SKM-1 (cell line): ENCODE measurements around the gene PTPRG.
"Not testable (repeated sequence)": the region's sequence is repeated elsewhere in the genome, so short reads cannot be mapped to it uniquely, and the experiment has no call there.

Experiments used
- DNase-seq: peaks from one replicate; lab custom pipeline; 2025; ENCODE audit not compliant: unreplicated experiment; lab: John Stamatoyannopoulos, UW

PTPRG gene

DNA sequence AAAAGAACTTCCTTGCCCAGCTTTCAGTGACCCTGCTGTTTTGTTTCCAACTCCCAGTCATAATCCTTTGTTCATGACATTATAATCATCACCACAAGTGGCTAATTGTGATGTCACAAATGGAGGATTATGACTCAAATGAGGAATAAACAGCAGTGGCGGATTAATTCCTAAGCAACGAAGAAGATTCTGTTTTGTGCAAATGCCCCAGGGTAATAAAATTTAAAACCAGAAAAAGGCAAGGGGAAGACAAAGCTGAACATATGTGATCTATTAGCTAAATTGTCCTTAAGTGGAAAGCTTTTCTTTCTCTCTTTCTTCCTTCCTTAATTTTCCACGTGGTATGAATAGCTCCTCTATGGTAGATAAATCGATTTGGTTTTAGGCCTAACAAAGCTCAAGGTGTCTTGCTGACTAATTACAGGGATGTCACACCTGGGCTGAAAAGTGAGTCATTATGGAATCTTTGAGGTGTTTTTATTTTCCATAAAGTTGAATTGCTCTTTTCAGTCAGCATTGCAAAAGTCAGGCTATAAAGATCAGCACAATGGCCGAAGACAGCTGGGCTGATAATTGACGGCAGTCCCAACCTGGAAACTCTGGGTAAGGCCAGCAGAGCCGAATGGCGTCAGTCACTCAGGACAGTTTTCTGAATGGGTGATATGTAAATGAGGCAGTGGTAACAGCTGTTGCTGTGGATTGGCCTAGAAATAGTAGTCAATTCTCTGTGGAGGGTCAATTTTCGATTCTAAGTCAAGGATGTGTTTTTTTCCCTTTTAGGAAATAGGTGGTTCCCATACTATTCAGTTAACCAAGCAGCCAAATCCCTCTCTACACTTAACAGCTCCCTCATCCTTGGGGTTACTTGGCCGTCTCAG is 121.5 kb downstream of the PTPRG start:
- DNase-seq: no peak

DNA sequence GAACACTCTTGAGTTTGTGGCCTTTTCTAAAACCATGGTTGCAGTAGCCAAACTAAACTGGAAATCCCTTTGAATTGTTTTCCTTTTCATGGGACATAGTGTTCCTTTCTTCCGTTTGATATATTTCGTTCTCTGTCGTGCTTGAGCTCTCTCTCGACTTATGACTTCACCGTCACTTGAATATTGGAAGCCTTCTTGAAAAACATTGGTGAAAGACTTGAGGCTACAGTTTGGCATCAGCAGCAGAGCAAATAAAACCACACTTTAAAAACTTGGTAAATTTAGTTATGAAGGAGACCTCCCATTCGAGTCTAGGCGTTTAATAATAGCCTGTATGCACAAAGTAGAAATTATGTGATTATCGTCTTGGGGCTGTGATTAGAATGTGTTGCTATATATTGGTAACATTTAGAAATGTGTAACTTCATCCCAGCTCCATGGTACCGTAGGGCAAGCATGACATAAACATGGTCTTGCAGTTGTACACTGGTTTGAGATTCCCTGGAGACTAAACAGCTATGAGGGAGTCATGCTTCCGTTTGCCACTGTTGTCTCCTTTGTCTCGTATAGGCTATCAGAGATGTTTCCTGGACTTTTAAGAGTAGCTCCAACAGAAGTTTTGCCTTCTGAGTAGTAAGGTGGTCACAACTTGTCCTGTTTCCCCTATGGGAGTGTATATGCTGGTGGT is 122.3 kb downstream of the PTPRG start:
- no peak for DNase-seq

DNA sequence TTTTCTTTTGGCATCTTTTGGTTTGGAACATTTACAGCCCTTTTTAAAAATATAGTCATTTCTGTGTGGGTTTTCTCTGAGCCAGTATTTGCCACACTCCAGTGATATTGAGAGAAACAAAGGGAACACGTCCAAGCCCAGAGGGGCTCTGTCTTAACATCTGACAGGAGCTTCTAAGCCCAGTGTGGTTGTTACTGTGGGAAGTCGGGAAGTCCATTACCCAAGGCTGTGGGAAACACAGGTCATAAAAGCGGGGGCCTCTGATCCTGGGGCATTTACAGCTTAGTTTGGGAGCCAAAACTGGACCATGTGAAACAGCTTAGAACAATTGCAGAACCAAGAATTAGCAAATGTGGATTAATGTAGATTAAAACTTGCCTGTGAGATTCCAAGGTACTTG is 123.0 kb downstream of the PTPRG start:
- no peak for DNase-seq

DNA sequence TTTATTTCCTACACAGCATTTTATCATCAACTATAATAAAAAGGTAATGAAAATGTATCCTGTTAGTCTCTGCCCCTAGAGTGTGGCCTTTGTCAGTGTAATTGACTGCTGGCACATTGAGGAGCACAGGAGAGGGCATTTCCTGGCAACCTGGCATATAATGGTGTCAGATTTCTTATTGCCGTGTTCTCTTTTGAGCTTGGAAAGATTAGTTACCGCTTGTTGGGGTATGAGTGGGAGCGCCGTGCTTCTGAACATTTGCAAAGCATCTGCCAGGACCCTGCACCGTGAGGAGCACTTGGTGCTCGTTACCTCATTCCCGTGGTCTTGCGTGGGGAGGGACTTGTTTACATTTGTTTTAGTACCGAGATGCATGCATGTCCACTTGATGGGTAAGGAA is 124.4 kb downstream of the PTPRG start:
- no peak for DNase-seq

DNA sequence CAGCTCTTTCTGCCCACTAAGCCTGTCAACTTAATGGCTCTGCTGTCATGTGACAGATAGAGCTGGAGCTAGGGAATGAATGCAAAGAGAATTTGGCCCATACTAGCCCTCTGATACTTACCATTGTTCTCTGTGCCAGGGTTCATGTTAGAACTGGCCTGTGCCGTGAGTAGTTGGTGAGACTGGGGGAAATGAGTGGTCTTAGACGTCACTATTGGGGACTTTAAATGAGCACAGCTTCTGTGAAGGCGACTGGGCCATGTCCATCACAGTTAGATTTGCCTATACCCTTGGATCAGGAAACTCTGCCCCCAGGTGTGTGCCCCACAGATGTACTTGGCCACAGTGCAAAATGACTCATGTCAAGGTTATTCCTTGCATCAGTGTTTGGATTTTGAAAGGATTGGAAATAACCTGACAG is 124.9 kb downstream of the PTPRG start:
- no peak for DNase-seq

DNA sequence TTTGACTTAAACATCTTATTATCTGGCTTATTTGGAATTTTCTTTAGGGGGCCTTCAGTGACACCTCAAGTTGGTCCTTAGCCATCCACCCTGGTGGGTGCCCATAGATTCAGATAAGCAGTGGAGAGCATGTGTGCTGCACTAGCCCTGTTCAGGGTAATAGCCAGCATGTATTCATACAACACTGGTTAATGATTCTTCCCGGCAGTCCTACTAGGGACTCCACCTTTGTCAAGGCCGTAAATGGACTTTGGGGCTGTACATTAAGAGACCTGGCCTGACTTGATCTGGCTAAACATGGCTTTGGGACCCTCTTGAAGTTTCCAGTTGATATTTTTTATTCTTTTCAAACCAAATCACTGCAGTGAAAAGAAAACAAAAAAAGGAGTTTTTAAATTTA is 125.8 kb downstream of the PTPRG start:
- no peak for DNase-seq

DNA sequence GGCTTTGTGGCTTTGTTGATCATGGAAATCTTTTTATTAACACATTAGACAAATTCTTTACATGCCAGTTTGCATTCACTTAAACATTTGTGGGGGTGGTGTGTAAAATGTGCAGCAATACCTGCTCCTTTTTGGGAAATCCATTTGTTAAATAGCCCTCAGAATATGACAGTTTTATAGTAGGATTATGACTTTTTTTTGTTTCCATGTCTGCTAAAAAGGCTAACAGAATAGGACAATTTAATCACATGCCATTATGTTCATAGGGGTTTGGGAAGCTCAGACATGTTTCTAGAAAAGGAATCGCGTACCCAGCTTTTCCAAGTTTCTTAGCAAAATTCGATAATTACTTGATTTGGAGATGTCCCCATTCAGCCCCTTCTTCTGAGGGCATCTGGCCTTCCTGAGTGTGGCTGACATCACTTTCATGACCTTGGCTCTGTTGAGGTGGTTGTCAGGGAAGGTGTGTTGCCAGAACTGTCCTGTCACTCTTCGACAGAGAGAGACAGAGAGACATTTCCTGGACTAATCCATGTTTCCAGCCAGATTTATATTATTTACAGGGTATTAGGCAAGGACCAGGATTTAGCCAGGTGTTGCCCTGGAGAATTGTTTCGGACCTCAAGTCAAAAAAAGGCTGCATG is 126.4 kb downstream of the PTPRG start:
- DNase-seq: no peak

DNA sequence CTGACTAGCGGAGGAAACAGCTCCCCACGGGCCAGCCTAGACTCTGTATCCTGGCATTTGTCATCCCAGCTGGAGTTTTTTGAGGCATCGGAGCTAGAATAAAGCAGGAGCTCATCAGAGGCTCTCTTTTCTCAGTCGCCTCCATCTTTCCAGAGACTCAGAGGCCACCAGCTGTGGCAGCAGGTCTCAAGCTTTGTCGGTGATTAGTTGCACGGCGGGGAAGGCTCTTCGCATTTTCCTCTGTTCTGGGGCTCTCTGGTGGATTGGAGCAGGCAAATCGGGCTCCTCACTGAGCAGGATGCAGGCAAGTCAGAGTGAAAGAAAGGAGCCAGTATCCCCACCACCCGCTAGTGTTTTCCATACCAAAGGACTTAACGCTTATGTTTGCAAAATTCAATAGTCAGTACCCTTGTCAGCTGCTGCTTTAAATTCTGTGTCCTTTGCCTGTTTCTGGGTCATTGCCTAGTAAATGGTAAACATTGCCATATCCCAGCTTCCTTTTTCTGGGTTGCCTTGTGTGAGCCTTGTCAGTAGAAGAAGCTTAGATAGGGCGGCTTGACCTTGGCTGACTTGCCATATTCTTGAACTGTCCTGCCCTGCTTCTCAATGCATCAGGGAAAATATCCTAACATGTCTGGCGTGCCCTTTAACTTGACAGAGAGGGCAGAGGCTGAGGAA is 127.1 kb downstream of the PTPRG start:
- peak; percentile 5 for DNase-seq

DNA sequence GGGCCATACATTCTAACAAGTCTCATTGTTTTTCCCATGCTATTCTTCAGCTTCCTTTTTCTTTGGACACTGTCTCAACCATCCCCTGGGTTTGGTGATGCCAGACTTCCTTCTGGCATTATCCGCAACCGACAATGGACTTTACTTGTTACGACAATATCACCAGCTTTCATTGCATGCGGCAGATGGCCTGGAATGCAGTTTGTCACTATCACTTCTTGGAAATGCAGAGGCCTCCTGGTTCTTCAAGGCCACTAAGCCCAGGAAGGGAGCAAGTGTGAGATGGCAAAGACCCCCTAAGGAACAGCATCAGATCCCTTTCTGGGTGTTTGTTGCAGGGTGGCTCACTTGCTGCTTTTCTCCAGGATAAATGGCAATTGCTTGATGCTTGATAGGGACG is 128.6 kb downstream of the PTPRG start:
- DNase-seq: no peak

DNA sequence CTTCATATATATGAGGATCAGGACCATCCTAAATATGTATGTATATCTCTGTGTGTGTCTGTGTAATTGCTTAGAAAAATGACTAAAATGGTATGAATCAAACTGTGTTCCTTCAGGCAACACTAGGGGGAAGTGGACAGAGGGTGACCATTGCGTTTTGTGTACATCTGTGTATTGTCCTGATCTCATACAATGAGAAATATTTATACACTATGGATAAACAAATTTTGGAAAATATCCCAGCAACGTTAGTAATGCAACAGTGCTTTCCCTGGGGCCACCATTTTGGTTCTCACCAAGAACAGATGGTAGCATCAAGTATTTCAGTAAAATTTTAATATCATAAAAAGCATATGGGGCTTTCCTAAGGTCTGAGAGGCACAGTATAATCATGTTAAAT is 130.1 kb downstream of the PTPRG start:
- no peak for DNase-seq

DNA sequence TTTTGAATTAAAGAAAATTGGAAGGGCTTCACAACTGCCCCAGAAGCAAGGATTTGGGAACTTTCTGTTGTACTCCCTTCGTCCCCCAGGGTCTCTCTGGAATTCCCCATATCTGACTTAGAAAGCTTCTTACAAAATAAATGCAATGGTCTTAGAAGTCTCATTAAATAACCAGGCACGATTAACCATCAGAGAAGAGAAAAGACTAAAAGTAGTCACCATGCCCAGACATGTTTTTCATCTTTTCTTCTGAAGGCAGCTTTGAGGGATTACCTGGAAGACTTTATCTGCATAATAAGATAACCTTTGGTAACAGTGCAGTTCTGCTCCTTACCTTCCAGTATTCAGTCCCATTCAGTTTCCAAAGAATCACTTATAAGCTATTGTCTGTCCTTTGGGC is 135.9 kb downstream of the PTPRG start:
- DNase-seq: no peak

DNA sequence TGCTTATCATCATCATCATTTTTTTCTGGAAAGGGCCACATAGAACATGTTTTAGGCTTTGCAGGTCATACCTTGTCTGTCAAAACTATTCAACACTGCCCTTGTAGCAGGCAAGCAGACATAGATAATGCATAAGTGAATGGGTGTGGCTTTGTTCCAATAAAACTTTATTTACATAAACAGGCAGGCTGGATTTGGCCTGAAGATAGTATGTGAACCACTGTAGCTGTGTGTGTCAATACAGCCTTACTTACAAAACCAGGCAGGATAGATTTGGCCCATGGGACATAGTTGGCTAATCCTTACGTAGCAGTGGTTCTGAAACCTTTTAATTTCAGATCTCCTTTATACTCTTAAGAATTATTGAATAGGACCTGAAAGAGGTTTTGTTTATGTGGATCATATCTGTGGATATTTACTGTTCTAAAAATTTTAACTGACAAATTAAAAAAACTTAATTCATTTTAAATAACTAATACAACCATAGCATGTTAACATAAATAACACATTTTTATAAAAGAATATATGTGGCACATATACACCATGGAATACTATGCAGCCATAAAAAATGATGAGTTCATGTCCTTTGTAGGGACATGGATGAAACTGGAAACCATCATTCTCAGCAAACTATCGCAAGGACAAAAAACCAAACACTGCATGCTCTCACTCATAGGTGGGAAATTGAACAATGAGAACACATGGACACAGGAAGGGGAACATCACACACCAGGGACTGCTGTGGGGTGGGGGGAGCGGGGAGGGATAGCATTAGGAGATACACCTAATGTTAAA is 137.1 kb downstream of the PTPRG start:
- not testable (repeated sequence) for DNase-seq

DNA sequence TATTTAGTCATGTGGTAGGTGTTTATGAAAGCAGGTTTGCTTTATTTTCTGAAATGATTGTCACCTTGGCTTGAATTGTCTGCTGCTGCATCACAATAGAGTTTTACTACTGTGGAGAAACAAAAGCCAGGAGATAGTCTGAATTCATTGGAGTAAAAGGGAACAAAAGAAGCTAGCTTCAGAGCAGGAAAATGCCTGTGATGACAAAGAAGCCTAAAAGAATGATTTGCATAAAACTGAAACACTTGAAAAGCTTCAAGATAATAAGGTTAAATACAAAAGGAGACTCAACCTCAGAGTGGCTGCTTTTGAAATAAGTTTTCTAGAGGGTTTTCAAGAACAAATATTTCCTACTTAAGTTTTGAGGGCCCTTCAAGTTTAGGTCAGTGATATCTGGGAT is 138.3 kb downstream of the PTPRG start:
- DNase-seq: no peak

DNA sequence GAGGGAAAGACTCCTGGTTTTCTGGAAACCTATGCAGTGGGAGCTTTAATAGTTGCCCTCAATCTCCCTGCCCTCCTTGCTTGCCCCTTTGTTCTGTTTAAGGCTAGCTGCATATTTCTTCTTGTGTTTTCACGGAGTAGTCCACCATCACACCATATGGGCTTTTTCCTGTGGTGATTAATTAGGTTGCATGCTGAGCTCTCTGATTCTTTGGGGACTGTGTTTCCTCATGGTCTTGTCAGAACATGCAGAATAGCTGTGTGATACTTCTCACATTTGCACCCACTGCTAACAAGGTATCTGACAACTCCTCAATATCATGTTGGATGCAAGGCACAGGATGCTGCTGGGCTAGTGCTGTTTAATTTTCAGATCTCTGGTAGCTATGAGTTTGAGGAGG is 139.6 kb downstream of the PTPRG start:
- no peak for DNase-seq

DNA sequence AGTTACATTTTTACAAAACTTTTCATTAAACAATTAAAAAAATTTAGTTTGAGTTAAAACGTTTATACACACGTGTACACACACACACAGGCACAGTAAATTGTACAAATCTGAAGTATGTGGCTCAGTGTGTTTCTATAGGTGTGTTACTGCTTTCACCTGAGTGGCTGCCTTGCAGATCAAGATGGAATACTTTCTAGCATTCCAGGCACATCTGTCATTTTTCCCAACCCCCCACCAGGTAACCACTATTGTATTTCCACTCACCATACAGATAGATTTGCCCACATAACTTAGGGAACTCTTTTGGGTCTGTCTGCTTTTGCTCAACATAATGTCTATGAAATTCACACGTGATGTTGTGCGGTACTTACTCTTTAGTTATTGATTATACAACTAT is 141.1 kb downstream of the PTPRG start:
- DNase-seq: no peak

DNA sequence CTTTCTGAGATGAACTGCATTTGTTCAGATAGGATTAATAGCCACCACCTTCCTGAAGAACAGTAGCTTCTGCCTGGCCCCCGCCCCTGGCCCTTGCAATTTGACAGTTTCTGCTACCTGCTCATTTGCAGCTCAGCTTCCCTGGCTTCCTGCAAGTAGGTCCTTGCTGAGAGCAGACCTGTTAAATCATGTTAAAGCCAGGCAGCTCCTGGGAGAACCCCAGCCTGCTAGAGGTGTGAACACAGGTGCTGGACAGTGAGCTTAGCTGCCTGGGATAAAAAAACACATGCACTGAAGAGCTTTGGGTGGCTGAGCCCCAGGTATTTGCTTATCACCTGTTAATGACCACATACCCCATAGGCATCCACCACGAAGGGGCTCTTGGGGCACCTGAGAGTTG is 143.4 kb downstream of the PTPRG start:
- no peak for DNase-seq

DNA sequence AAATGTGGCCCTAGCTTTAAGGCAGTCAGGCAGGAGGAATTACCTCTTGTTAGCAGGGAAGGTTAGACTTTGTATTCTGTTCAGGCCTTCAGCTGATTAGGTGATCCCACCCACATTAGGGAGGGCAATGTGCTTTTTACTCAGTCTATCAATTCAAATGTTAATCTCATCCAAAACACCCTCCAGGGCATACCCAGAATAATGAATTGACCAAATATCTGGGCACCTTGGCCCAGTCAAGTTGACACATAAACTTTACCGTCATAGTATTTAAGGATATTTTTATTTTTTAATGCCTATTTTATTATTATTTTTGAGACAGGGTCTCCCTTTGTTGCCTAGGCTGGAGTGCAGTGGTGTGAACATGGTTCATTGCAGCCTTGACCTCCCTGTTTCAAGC is 146.1 kb downstream of the PTPRG start:
- no peak for DNase-seq

DNA sequence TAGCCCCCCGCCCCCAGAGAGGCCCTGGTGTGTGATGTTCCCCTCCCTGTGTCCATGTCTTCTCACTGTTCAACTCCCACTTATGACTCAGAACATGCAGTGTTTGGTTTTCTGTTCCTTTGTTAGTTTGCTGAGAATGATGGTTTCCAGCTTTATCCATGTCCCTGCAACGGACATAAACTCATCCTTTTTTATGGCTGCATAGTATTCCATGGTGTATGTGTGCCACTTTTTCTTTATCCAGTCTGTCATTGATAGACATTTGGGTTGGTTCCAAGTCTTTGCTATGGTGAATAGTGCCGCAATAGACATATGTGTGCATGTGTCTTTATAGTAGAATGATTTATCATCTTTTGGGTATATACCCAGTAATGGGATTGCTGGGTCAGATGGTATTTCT is 149.5 kb downstream of the PTPRG start:
- not testable (repeated sequence) for DNase-seq

DNA sequence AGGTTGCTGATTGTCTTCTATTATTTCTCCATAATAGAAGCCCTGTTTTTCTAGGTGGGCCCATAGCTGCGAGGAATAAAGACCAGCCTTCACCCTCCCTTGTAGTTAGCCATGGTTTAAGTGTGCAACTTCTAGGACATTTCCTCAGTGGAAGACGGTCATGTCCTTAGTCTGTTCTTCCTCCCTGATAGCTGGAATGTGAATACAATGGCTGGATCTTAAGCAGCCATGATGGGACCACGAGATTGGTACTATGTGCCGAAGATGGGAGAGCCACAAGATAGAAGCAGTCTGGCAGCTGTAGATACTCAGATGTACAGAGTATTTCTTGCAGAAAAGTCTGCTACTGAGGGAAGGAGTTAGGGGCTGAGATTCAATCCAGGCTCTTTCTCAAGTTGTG is 152.9 kb downstream of the PTPRG start:
- no peak for DNase-seq

DNA sequence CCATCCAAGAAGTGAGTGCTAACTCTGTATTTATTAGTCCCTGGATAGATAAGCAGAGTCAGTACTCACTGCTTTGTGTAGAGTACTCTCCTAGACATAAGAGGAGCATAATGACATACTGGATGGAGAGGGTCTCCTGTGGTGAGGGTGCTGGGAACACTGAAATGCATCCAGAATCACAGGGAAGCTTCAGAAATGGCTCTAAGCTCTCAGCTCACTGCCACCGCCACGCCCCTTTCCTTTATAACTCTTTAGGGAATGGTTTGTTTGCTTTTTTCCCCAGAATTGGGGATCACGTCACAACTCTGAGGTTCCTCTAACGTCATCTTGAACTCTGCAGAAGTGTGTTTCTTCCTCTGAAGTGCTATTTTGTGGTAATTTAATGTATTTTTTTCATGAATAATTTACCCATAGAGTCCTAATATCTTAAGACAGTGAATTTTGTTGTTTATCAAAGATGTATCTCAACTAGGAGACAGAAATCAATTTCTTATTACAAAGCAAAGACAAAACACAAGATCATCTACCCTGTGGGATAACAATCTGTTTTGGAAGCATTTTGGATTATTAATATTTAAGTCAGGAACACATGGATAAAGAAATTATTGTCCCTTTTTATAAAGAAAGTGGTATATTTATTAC is 154.6 kb downstream of the PTPRG start:
- DNase-seq: no peak
